DOHH2 (cell line): ENCODE data around the gene SLC25A18.

ENCODE experiments used
- H3F3A ChIP-seq: fragments of 200-600 bp; sonication (generic), shearing (Covaris generic); 2 replicates; pipeline ENCODE4 v1.6.0; 2016; ENCODE audit warnings: antibody characterized with exemption, mild to moderate bottlenecking; ENCODE audit not compliant: control insufficient read depth, insufficient read depth
- H3K27ac ChIP-seq: fragments of 200-600 bp; sonication (generic); 2 replicates; pipeline ENCODE4 v1.5.1; 2014; ENCODE audit warnings: low read depth, mild to moderate bottlenecking, low read length, moderate library complexity
- H3K27me3 ChIP-seq: fragments of 200-600 bp; sonication (generic); 2 replicates; pipeline ENCODE4 v1.6.1; 2014; ENCODE audit warnings: mild to moderate bottlenecking, low read length, mixed read lengths; ENCODE audit not compliant: control insufficient read depth
- H3K36me3 ChIP-seq: fragments of 200-600 bp; sonication (generic); 2 replicates; pipeline ENCODE4 v1.6.1; 2014; ENCODE audit warnings: mild to moderate bottlenecking, low read length, moderate library complexity, mixed read lengths; ENCODE audit not compliant: control insufficient read depth
- H3K4me1 ChIP-seq: fragments of 200-600 bp; sonication (generic); 2 replicates; pipeline ENCODE4 v1.6.1; 2014; ENCODE audit warnings: mild to moderate bottlenecking, low read length, mixed read lengths; ENCODE audit not compliant: control insufficient read depth
- H3K4me2 ChIP-seq: fragments of 200-600 bp; sonication (generic); 2 replicates; pipeline ENCODE4 v1.6.0; 2014; ENCODE audit warnings: mild to moderate bottlenecking, low read length, moderate library complexity
- H3K4me3 ChIP-seq: fragments of 200-600 bp; sonication (generic); 2 replicates; pipeline ENCODE4 v1.5.1; 2014; ENCODE audit warnings: mild to moderate bottlenecking, low read length, mixed read lengths
- H3K79me2 ChIP-seq: fragments of 200-600 bp; sonication (generic); 2 replicates; pipeline ENCODE4 v1.6.1; 2014; ENCODE audit warnings: mild to moderate bottlenecking, low read length, mixed read lengths; ENCODE audit not compliant: control insufficient read depth
- H3K9me2 ChIP-seq: fragments of 200-600 bp; sonication (generic); replicated peaks from 2 replicates; pipeline ENCODE4 v1.6.1; 2014; ENCODE audit warnings: mild to moderate bottlenecking, low read length, mixed read lengths; ENCODE audit not compliant: control insufficient read depth
- H3K9me3 ChIP-seq: fragments of 200-600 bp; sonication (generic); 2 replicates; pipeline ENCODE4 v1.6.1; 2014; ENCODE audit warnings: antibody characterized with exemption, low read length, mixed read lengths; ENCODE audit not compliant: control insufficient read depth, insufficient read depth
- H4K20me1 ChIP-seq: fragments of 200-600 bp; sonication (generic); 2 replicates; pipeline ENCODE4 v1.6.0; 2014; ENCODE audit warnings: low read depth, mild to moderate bottlenecking, antibody characterized with exemption, low read length, moderate library complexity; ENCODE audit not compliant: control insufficient read depth, insufficient read depth
- CTCF ChIP-seq: fragments of 200-600 bp; sonication (generic); IDR thresholded peaks from one replicate; pipeline ENCODE4 v1.5.1; 2014; ENCODE audit warnings: antibody characterized with exemption, mild to moderate bottlenecking, low read depth, low read length; ENCODE audit not compliant: poor library complexity, severe bottlenecking
- EZH2phosphoT487 ChIP-seq: fragments of 200-600 bp; sonication (generic); IDR thresholded peaks from 2 replicates; pipeline ENCODE4 v1.6.1; 2017; ENCODE audit warnings: borderline replicate concordance, mild to moderate bottlenecking, antibody characterized with exemption, low read length, moderate library complexity, mixed read lengths

The SLC25A18 gene

GRCh38 chr22:17596226-17596625 is 32.9 kb downstream of the SLC25A18 start:
- Histone ChIP-seq H3K9me3 (no peaks in the 10 kb centered on the region), H3K27ac (peak overlapping the region; percentile 89; the same call in 1 of the 2 replicates), H3K27me3 (no peaks in the 10 kb centered on the region), H4K20me1 (no peaks in the 10 kb centered on the region), H3K9me2 (no peaks in the 10 kb centered on the region), H3K4me2 (no peak overlapping the region), H3K36me3 (peaks cover 77% of the 10 kb centered on the region), H3K4me3 (no peak overlapping the region), H3K4me1 (peaks cover 36% of the 10 kb centered on the region), H3K79me2 (peaks cover 16% of the 10 kb centered on the region), H3F3A (peaks cover 8% of the 10 kb centered on the region)
- no peak for TF ChIP-seq EZH2phosphoT487

DNA sequence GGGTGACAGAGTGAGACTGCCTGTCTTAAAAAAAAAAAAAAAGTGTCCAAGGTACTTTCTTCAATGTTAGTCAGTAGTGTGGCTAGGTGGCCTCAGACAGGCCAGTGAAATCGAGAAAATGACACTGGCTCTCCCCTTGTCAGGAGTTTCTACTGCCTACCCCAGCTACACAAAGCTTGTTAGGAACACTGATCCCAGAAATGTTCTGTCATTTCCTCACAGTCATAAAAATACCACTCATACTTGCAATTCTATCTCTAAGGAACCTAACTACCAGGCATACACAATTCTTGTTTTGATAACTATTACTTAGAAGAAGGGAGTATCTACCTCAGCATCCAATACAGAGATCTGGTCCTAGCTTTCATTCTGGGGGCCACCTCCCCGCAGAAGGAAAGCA is 33.9 kb downstream of the SLC25A18 start:
- Histone ChIP-seq H3K4me1 (peaks cover 36% of the 10 kb centered on the region), H4K20me1 (no peaks in the 10 kb centered on the region), H3K36me3 (peaks cover 68% of the 10 kb centered on the region), H3K4me2 (no peak overlapping the region), H3K27me3 (no peaks in the 10 kb centered on the region), H3F3A (peaks cover 8% of the 10 kb centered on the region), H3K9me2 (no peaks in the 10 kb centered on the region), H3K27ac (no peak overlapping the region), H3K79me2 (peaks cover 16% of the 10 kb centered on the region), H3K4me3 (no peak overlapping the region), H3K9me3 (no peaks in the 10 kb centered on the region)
- TF ChIP-seq EZH2phosphoT487 (no peak), CTCF (no peak)

DNA sequence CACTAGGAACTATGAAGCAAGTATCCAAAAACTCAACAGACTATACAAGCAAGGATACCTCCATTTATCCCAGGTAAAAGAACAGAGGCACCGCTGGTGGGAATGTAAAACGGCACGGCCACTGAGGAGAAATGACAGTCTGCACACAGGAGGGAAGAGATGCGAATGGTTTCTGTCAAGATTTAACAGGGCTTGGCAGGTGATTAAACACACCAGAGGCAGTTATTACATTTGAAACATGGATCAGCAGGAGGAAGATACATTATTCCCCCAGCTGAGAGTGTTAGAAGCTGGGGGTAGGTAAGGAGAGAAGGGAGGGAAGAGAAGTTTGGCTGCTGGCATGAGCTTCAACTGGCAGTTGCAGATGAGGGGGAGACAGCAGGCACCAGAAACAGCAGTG is 35.0 kb downstream of the SLC25A18 start:
- Histone ChIP-seq H3K9me3 (no peaks in the 10 kb centered on the region), H4K20me1 (no peaks in the 10 kb centered on the region), H3K79me2 (peaks cover 13% of the 10 kb centered on the region), H3K27me3 (no peaks in the 10 kb centered on the region), H3K9me2 (no peaks in the 10 kb centered on the region), H3K36me3 (peaks cover 58% of the 10 kb centered on the region), H3K4me3 (no peak overlapping the region), H3K27ac (no peak overlapping the region), H3K4me2 (no peak overlapping the region), H3K4me1 (peaks cover 30% of the 10 kb centered on the region), H3F3A (peaks cover 8% of the 10 kb centered on the region)
- TF ChIP-seq CTCF (no peak), EZH2phosphoT487 (no peak)

DNA sequence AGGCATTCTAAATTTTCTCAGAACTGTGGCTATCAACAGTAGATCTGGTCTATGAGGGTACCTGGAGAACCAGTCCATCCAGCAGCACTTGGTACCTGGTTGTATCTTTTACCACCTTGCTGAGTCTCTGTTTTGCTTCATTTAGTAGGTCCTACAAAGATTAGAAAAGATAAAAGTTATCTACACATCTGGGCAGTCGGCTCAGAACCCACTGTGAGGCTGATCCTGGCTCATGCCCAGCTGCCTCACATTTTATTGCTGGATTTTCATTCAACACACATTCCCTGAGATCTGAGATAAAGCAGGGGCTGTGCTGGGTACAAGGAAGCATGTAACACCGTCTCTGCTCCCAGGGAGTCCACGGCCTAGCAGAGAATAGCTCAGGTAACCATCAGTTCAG is 37.7 kb downstream of the SLC25A18 start:
- Histone ChIP-seq H3K9me3 (no peaks in the 10 kb centered on the region), H3K36me3 (peaks cover 48% of the 10 kb centered on the region), H3F3A (no peaks in the 10 kb centered on the region), H4K20me1 (no peaks in the 10 kb centered on the region), H3K27me3 (no peaks in the 10 kb centered on the region), H3K27ac (no peak overlapping the region), H3K4me1 (peaks cover 4% of the 10 kb centered on the region), H3K9me2 (no peaks in the 10 kb centered on the region), H3K4me2 (no peak overlapping the region), H3K79me2 (0 out of 2 replicates have a peak, but pooled peaks cover 4% of the 10 kb centered on the region), H3K4me3 (no peak overlapping the region)
- TF ChIP-seq CTCF (no peak), EZH2phosphoT487 (no peak)
